Measurements from ENCODE around the gene PAIP2.

GRCh38 chr5:139374909-139375308 lies 33.3 kb downstream of the PAIP2 start:
- no peak for TF ChIP-seq POLR2A (IDR thresholded peaks at IDR 0.05; ENCODE audit: low read length)
- TF ChIP-seq GATA1 (IDR thresholded peaks at IDR 0.05; ENCODE audit: low read depth, low read length): no peak

All from erythroblast (primary cell).